ENCODE measurements around the gene DYRK1A.
"Not testable (repeated sequence)": the region's sequence is repeated elsewhere in the genome, so short reads cannot be mapped to it uniquely, and the experiment has no call there.

DYRK1A gene

GRCh38 chr21:37535130-37535529, 168.6 kb downstream of the DYRK1A start:
- no peak for TF ChIP-seq CTCF (IDR thresholded peaks at IDR 0.05; ENCODE audit: low read length, missing control alignments)
- no peak for DNase-seq (ENCODE audit: low read depth)
- no peak overlapping the region for H3K4me3 ChIP-seq (replicated peaks; ENCODE audit: low read depth, low read length)

- DNase-seq (ENCODE audit: low read depth), result no peak
- H3K4me3 ChIP-seq (replicated peaks; ENCODE audit: low read depth, low read length), result no peak overlapping the region
Observed at GRCh38 chr21:37535672-37536071, 169.1 kb downstream of the DYRK1A start.

DNA sequence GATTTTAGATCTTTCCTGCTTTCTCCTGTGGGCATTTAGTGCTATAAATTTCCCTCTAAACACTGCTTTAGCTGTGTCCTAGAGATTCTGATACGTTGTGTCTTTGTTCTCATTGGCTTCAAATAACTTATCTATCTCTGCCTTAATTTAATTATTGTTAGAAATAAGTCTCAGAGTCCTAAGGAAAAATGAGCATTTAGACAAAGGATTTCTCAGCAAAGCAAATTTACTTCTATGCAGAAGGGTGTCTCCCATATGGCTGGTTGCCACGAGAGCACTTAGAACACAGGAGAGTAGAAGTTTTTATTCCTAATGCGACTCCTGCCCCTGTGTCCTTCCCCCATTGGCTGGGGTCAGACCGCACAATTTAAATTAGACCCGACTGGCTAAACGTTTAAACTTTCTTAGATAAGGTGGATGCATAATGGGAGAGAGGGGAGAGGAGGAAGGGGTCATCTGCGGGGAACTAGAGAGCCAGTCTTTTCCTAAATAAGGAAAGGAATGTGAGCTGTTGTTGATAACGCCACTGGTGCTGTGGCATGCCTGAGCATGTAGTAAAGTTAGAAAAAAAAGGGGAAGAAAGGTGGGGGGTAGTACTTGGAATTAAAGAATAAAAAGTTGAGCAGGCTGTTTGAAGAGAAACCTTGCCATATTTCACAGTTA, 170.2 kb downstream of the DYRK1A start:
- no peak for TF ChIP-seq CTCF (IDR thresholded peaks at IDR 0.05; ENCODE audit: low read length, missing control alignments)
- no peak overlapping the region for H3K4me3 ChIP-seq (replicated peaks; ENCODE audit: low read depth, low read length)
- peak; percentile 13 for DNase-seq (ENCODE audit: low read depth)

More at GRCh38 chr21:37535672-37536071, 169.1 kb downstream of the DYRK1A start:
- no peak for TF ChIP-seq CTCF (IDR thresholded peaks at IDR 0.05; ENCODE audit: low read length, missing control alignments)

GRCh38 chr21:37537391-37537996, 170.9 kb downstream of the DYRK1A start:
- no peak for DNase-seq (ENCODE audit: low read depth)
- H3K4me3 ChIP-seq (replicated peaks; ENCODE audit: low read depth, low read length), result no peak overlapping the region
- TF ChIP-seq CTCF (IDR thresholded peaks at IDR 0.05; ENCODE audit: low read length, missing control alignments), result no peak

GRCh38 chr21:37538971-37539590, 172.5 kb downstream of the DYRK1A start:
- no peak for TF ChIP-seq CTCF (IDR thresholded peaks at IDR 0.05; ENCODE audit: low read length, missing control alignments)
- no peak overlapping the region for H3K4me3 ChIP-seq (replicated peaks; ENCODE audit: low read depth, low read length)
- no peak for DNase-seq (ENCODE audit: low read depth)

DNA sequence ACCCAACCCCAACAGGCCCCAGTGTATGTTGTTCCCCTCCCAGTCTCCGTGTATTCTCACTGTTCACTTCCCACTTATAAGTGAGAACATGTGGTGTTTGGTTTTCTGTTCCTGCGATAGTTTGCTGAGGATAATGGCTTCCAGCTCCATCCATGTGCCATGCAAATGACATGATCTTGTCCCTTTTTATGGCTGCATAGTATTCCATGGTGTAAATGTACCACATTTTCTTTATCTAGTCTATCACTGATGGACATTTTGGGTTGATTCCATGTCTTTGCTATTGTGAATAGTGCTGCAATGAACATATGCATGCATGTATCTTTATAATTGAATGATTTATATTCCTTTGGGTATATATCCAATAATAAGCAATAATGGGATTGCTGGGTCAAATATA, 174.6 kb downstream of the DYRK1A start:
- DNase-seq (ENCODE audit: low read depth); H3K4me3 ChIP-seq (replicated peaks; ENCODE audit: low read depth, low read length): not testable (repeated sequence)

DNA sequence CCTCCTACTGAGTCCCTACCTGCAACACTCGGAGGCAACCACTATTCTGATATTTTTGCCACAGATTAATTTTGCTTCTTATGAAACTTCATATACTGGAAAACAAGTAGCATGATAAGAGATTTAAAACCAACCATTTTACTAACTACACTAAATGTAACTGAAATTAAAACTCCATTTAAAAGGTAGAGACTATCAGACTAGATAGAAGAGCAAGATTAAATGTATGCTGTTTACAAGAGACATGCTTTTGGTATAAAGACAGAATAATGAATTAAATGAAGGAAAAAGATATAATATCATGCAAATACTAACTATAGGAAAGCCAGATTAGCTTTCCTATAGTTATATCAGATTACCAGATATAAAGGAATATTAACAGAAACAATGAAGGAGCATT, 175.9 kb downstream of the DYRK1A start:
- DNase-seq (ENCODE audit: low read depth), result no peak
- H3K4me3 ChIP-seq (replicated peaks; ENCODE audit: low read depth, low read length), result no peak overlapping the region
- no peak for TF ChIP-seq CTCF (IDR thresholded peaks at IDR 0.05; ENCODE audit: low read length, missing control alignments)
